ENCODE results near the gene TRIM59. TPM values are rescaled to one million over a fixed set of nuclear protein-coding genes. Genes with fewer than 3 reads are reported as not detected.

The TRIM59 gene
- total and polyA plus RNA-seq, 9 of the 15 experiments (the other 6 are each of a cell fraction or from before 2014, with no cell fraction given), result 16.8 to 101 (median 34.8) TPM

- TF ChIP-seq TCF3 (CRISPR knock-in tag; IDR thresholded peaks at IDR 0.05) (peak; percentile 57), FOS (IDR thresholded peaks at IDR 0.05; ENCODE audit: extremely low read depth, insufficient read length) (no peak), TAL1 (IDR thresholded peaks at IDR 0.05) (peak; percentile 85), POLR2B (IDR thresholded peaks at IDR 0.05; ENCODE audit: low read depth, partially characterized antibody) (no peak), KDM1A (IDR thresholded peaks at IDR 0.05) (peak; percentile 55 to 70; a peak in 3 of 4 replicates), GTF2A2 (tag; IDR thresholded peaks at IDR 0.05) (no peak)
These were observed 56.1 kb downstream of the TRIM59 start (continued) for GRCh38 chr3:160393346-160394008.

- peaks cover 35% of the 10 kb centered on the region for H3K79me2 ChIP-seq (ENCODE audit: control insufficient read depth, insufficient read depth, low read length)
- no peaks in the 10 kb centered on the region for H3K9me3 ChIP-seq (replicated peaks; ENCODE audit: control insufficient read depth, insufficient read depth, low read depth, low read length)
- FAIRE-seq (no peak), ATAC-seq (no peak), DNase-seq (ENCODE audit: extremely low read depth in 1 of 4, low spot score in 3 of 4) (no peak)
- TF ChIP-seq HDAC6 (IDR thresholded peaks at IDR 0.05; ENCODE audit: low read depth, low read length) (no peak), ZSCAN32 (CRISPR knock-in tag; IDR thresholded peaks at IDR 0.05) (no peak), ZNF23 (CRISPR knock-in tag; IDR thresholded peaks at IDR 0.05) (no peak), ELK1 (CRISPR knock-in tag; IDR thresholded peaks at IDR 0.05) (no peak), ZNF121 (CRISPR knock-in tag; conservative IDR thresholded peaks at IDR 0.05) (peak; percentile 81), HNRNPLL (IDR thresholded peaks at IDR 0.05; ENCODE audit: low read depth, low read length, poor library complexity, severe bottlenecking) (no peak)
- peaks cover 9 to 33% of the 10 kb centered on the region in 2 experiments; a peak in 4 of 5 replicates for H3K4me1 ChIP-seq (replicated peaks in 1 of 2; ENCODE audit: control insufficient read depth in 2 of 2, insufficient read depth in 2 of 2, low read length in 2 of 2)
- in situ Hi-C loops (cut with MboI) (no loop called here), intact Hi-C loops (cut with micrococcal nuclease) (no loop called here)
- CTCF ChIA-PET (ENCODE audit: low intra/inter-chr PET ratio), result no interaction called here
- H3K27me3 ChIP-seq (ENCODE audit: control insufficient read depth in 2 of 2, insufficient read depth in 2 of 2, low read length in 2 of 2), result no peaks in the 10 kb centered on the region
- no TSS peak for BruUV-seq (replicated peaks)
- no peak overlapping the region for H2AFZ ChIP-seq (ENCODE audit: low read depth, low read length)
- no peak overlapping the region for H3K27ac ChIP-seq (ENCODE audit: extremely low read depth, low read depth, low read length)
- H3K4me2 ChIP-seq (ENCODE audit: insufficient read depth, low read length), result no peak overlapping the region
- POLR2A ChIA-PET, result interaction anchor here (0.6 to 1.0 kb wide), 2 partner anchors 9 to 63 kb away, joined by 3 read pairs; no protein-coding TSS in a partner anchor
- H4K20me1 ChIP-seq (replicated peaks; ENCODE audit: control insufficient read depth, insufficient read depth, low read length), result no peaks in the 10 kb centered on the region
- no peak overlapping the region for H3K9ac ChIP-seq (ENCODE audit: insufficient read depth in 1 of 2, low read depth in 2 of 2, low read length in 2 of 2)
- no peaks in the 10 kb centered on the region for H3K36me3 ChIP-seq (ENCODE audit: control insufficient read depth, insufficient read depth, low read length)
- no peaks in the 10 kb centered on the region for H3K9me1 ChIP-seq (ENCODE audit: control insufficient read depth, insufficient read depth, low read length)
- no peak overlapping the region for H3K4me3 ChIP-seq
These were observed 56.8 kb downstream of the TRIM59 start for GRCh38 chr3:160392798-160393197.
